NCI-H2196 treated with DMSO at 0.1 percent for 48 hours (cell line): ENCODE data around the gene TSPAN4.

Source experiments
- DNase-seq: peaks from one replicate; lab custom pipeline; 2025; ENCODE audit not compliant: unreplicated experiment; lab: John Stamatoyannopoulos, UW

The TSPAN4 gene

GRCh38 chr11:821512-822371, 20.9 kb upstream of the TSPAN4 start:
- DNase-seq = no peak

DNA sequence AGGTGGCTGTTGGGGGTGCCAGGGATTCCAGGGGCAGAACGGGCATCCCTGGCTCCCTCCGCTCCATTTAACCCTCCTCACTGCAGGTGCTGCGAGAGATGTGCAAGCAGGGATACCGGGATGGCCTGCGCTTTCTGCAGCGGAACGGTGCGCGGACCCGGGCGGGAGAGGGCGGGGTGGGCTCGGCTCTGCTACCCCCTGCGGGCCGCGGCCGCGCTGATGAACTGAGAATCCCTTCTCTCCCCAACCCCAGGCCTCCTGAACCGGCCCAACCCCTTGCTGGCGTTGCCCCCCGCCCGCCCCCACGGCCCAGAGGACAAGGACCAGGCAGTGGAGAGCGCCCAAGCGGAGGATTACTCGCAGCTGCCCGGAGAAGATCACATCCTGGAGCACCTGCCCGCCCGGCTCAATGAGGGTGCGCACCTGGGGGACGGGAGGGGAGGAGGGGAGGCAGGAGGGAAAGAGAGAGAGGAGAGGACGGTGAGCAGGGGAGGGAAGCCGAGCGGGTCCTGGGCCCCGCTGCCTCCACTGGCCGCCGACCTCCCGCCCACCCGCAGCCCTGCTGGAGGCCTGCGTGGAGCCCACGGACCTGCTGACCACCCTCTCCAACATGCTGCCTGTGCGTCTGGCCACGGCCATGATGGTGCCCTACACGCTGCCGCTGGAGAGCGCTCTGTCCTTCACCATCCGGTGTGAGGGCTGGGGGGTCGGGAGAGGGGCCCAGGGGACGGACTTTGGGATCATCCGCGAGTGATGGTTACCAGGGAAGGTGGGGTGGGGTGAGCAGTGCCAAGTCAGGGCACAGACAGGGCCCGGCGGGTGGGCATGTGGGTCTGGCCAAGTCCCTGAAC, 19.0 kb upstream of the TSPAN4 start:
- DNase-seq = no peak

DNA sequence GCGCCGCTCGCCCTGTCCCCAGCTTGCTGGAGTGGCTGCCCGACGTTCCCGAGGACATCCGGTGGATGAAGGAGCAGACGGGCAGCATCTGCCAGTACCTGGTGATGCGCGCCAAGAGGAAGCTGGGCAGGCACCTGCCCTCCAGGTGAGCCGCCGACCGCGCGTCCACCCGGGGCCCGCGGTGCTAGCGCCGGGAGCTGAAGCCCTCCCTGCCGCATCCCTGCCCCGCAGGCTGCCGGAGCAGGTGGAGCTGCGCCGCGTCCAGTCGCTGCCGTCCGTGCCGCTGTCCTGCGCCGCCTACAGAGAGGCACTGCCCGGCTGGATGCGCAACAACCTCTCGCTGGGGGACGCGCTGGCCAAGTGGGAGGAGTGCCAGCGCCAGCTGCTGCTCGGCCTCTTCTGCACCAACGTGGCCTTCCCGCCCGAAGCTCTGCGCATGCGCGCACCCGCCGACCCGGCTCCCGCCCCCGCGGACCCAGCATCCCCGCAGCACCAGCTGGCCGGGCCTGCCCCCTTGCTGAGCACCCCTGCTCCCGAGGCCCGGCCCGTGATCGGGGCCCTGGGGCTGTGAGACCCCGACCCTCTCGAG, 18.3 kb upstream of the TSPAN4 start:
- DNase-seq = peak; percentile 57

- DNase-seq = peak; percentile 34
These were observed 17.7 kb upstream of the TSPAN4 start for GRCh38 chr11:824942-825341.

DNA sequence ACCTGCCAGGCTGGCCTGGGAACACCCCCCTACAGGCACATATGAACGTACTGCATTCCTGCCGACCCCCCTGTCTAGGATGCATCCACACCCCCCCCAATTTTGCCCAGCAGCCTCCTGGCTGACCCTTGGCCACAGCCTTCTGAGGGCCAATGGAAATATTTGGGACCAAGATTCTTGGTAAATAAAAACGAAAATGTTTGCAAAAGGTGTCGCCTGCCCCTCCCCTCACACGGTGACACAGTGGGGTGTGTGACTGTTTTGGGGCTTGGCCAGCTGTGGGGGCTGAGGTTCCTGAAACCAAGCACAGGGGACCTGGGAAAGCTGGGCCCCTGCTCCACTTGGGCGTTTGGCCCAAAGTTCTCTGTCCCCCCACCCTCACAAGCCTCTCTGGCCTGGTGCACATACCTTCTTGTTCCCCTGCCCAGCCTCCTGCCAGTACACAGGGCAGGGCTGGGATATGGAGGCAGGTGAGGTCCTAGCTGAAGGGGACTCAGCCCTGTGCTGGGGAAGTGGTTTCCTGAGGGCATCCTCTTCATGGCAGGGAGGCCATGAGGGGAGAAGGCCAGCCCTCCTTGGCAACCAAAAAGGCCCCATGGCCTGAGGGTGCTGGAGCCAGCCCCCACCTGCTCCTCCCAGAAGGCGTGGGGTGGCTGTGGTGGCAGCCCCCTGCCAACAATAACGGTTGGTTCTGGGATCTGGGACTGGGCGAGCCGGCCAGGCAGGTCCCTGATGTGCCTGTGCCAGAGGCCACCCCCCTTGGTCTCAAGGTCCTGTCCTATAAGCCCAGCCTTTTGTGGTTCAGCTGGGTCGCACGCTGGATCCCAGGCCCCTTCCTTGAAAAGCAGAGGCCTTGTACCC, 17.1 kb upstream of the TSPAN4 start:
- no peak for DNase-seq

DNA sequence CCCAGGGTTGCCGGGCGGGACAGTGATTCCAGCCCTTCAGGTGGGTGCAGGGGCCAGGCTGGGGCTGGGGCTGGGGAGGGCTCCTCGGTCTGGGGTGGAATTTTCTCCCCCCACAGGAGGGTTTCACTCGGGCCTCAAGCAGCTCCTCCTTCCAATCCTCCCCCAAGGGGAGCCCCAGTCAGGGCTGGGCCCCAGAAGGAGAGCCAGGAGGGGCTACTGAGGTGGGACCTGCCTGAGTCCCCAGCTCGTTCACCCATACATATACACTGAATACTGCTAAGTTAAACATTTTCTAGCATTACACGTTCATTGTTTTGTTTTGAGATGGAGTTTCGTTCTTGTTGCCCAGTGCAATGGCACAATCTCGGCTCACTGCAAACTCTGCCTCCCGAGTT, 16.4 kb upstream of the TSPAN4 start:
- no peak for DNase-seq

DNA sequence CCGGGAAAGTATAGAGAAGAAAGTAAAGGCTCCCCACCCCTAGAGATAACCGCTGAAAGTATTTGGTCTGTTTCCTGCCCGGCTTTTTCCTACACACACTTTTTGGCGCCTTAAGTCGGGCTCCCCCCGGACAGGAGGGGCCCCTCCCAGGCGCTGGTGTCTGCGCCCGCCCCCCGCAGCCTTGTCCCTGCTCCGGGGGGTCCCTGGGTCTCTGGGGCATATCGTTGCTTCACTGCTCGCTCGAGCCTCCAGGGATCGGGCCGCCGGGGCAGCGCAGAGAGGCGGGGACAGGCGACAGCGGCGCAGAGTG, 15.9 kb upstream of the TSPAN4 start:
- no peak for DNase-seq

GRCh38 chr11:827146-827896, 15.3 kb upstream of the TSPAN4 start:
- peak; percentile 35 for DNase-seq

DNA sequence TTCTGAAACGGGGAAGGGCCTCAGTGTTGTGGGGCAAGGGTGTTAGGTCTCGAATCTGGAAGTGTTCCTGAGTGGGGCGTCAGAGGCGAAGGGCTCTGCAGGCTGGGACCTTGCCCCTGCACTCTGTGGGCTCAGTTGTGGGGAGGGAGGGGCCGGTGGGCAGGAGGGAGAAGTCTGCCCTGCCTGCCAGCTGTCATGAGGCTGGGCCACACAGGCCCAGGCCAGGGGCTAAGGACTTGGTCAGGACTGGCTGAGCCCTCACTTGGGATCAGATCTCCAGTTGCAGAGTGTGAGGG, 14.8 kb upstream of the TSPAN4 start, which contains the start of gene CRACR2B:
TSS of gene CRACR2B (plus strand) at position 23 of the 296 bp plus-strand sequence. CDS start 689 bp downstream, outside the sequence.
- no peak for DNase-seq

DNA sequence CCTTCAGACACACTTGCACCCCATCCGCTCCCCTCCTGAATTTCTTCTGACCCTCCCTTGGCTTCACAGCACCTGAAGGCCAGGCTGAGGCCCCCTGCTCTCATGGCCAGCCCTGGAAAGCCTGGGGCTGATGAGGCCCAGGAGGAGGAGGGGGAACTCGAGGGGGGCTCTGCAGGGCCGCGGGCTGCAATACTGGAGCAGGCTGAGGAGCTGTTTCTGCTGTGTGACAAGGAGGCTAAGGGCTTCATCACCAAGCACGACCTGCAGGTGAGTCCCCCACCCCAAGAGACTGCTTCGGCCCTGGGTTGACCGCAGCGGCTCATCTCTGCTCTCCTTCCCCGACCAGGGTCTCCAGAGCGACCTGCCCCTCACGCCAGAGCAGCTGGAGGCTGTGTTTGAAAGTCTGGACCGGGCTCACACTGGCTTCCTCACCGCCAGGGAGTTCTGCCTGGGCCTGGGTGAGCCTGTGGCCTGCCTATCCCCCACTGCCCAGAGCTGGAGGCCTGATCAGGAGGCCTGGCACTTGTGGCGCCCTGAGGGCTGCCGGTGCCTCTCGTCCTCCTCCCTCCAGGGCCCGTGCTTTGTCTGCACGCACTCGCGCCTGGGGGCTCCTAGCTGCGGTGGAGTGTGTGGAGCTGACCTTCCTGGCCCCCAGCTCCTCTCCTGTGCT, 14.0 kb upstream of the TSPAN4 start:
- no peak for DNase-seq

DNA sequence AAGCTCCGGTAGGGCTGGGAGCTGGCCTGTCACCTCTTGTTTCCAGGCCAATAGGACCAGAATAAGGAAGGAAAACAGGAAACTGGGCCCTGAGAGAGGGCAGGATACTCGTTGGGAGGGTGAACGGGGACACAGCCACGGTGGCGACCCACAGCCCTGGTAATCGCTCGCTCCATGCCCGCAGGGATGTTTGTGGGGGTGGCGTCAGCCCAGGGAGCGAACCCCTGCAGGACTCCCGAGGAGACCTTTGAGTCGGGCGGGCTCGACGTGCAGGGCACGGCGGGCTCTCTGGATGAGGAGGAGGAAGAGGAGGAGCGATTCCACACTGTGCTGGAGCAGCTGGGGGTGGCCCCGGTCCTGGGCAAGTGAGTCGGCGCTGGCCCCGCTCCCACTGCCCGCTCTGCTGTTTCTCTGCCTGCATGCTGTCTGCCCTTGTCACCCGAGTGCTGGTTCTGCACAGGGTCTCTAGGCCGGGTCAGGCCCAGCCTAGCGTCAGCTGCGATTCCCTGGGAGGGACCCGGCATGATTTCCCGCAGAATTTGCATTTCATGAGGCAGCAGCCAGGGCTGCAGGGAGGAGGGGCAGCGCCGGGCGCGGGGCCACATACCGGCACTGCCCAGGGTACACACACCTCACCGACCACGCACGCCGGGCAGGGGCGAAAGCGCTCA, 13.3 kb upstream of the TSPAN4 start:
- DNase-seq = no peak

DNA sequence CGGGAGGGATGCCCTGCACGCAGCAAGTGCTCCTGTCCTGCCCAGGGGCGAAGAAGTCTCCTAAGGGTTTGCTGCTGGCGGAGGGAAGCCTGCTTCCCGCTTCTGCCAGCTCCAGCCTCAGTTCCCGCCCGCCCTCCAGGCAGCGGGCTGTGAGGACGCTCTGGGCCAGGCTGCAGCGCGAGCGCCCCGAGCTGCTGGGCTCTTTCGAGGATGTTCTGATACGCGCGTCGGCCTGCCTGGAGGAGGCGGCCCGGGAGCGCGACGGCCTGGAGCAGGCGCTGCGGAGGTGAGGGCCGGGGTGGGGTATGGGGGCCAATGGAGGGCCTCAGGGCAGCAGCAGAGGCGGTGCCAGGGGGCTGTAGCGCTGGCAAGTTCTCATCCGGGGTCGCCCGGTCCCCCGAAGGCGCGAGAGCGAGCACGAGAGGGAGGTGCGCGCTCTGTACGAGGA, 12.8 kb upstream of the TSPAN4 start:
- DNase-seq = no peak

GRCh38 chr11:830295-831117, 12.1 kb upstream of the TSPAN4 start:
- DNase-seq = no peak

GRCh38 chr11:831118-831864, 11.4 kb upstream of the TSPAN4 start:
- DNase-seq = no peak

- DNase-seq = no peak
These were observed 10.6 kb upstream of the TSPAN4 start for GRCh38 chr11:831961-832528.

GRCh38 chr11:832529-833113, 10.0 kb upstream of the TSPAN4 start, which contains the start of gene CD151:
TSS of gene CD151 (plus strand) at chr11:832952. CDS start at chr11:836070, 3,118 bp downstream.
- peak; percentile 23 for DNase-seq
